Measurements from ENCODE around the gene OR52N2. TPM values are rescaled to one million over a fixed set of nuclear protein-coding genes. Genes with fewer than 3 reads are reported as not detected.

OR52N2 gene
- total RNA-seq, 1 donor from 2014 or later: not detected

DNA sequence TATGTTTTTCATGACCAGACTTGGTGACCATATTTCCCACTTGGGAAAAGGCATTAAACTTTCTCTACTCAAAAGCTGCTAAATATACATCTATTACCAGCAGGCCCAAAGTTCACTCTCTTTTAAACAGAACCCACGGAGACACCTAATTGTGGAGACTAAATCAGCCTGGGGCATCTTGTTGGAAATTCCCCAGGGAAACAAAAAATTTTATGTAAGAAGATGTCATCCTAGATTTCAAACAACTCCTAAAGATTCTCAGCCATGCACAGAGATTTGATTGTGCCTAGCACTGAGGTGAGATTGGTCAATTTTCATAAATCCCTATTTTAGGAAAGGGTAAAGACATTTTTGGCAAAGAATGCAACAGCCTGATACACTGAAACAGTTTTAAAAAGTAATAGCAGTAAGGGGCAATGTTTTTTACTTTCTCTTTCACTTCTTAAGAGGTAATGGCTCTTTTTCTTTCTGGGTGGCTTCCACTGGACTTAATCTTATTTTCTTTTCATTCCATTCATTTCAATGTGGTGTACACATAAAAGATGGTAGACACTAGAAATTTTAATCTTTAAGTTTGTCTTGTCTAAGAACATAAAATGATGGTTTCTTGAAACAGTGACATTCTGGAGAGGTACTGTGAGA is 9.6 kb downstream of the OR52N2 start:
- TF ChIP-seq, protein P1, sequence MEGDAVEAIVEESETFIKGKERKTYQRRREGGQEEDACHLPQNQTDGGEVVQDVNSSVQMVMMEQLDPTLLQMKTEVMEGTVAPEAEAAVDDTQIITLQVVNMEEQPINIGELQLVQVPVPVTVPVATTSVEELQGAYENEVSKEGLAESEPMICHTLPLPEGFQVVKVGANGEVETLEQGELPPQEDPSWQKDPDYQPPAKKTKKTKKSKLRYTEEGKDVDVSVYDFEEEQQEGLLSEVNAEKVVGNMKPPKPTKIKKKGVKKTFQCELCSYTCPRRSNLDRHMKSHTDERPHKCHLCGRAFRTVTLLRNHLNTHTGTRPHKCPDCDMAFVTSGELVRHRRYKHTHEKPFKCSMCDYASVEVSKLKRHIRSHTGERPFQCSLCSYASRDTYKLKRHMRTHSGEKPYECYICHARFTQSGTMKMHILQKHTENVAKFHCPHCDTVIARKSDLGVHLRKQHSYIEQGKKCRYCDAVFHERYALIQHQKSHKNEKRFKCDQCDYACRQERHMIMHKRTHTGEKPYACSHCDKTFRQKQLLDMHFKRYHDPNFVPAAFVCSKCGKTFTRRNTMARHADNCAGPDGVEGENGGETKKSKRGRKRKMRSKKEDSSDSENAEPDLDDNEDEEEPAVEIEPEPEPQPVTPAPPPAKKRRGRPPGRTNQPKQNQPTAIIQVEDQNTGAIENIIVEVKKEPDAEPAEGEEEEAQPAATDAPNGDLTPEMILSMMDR (IDR thresholded peaks at IDR 0.05; ENCODE audit: unreplicated experiment): no peak
- H3K36me3 Mint-ChIP-seq (ENCODE audit: low read depth, unreplicated experiment): no peaks in the 10 kb centered on the region
- no peak for DNase-seq (ENCODE audit: low spot score)
- H3K4me3 Mint-ChIP-seq (ENCODE audit: unreplicated experiment): no peak overlapping the region
- no peak overlapping the region for H3K27ac Mint-ChIP-seq (ENCODE audit: unreplicated experiment)
- H3K4me1 Mint-ChIP-seq (ENCODE audit: unreplicated experiment): peaks cover 6% of the 10 kb centered on the region
- no peaks in the 10 kb centered on the region for H3K27me3 Mint-ChIP-seq (ENCODE audit: unreplicated experiment)
- no peaks in the 10 kb centered on the region for H3K9me3 Mint-ChIP-seq (ENCODE audit: unreplicated experiment)

- Mint-ChIP-seq H3K4me3 (ENCODE audit: unreplicated experiment) (no peak overlapping the region), H3K9me3 (ENCODE audit: unreplicated experiment) (no peaks in the 10 kb centered on the region), H3K36me3 (ENCODE audit: low read depth, unreplicated experiment) (no peaks in the 10 kb centered on the region), H3K27ac (ENCODE audit: unreplicated experiment) (no peak overlapping the region), H3K4me1 (ENCODE audit: unreplicated experiment) (no peaks in the 10 kb centered on the region), H3K27me3 (ENCODE audit: unreplicated experiment) (peaks cover 2% of the 10 kb centered on the region)
- TF ChIP-seq, protein P1 (IDR thresholded peaks at IDR 0.05; ENCODE audit: unreplicated experiment): no peak
- no peak for DNase-seq (ENCODE audit: low spot score)
Measured at GRCh38 chr11:5831196-5831829, 22.6 kb downstream of the OR52N2 start.

- TF ChIP-seq, protein P1 (IDR thresholded peaks at IDR 0.05; ENCODE audit: unreplicated experiment): no peak
- no peak for DNase-seq (ENCODE audit: low spot score)
- no peak overlapping the region for H3K27ac Mint-ChIP-seq (ENCODE audit: unreplicated experiment)
- H3K4me3 Mint-ChIP-seq (ENCODE audit: unreplicated experiment): no peak overlapping the region
- H3K4me1 Mint-ChIP-seq (ENCODE audit: unreplicated experiment): no peaks in the 10 kb centered on the region
- H3K27me3 Mint-ChIP-seq (ENCODE audit: unreplicated experiment): peaks cover 2% of the 10 kb centered on the region
- H3K36me3 Mint-ChIP-seq (ENCODE audit: low read depth, unreplicated experiment): no peaks in the 10 kb centered on the region
- no peaks in the 10 kb centered on the region for H3K9me3 Mint-ChIP-seq (ENCODE audit: unreplicated experiment)
Measured at GRCh38 chr11:5833446-5833845, 24.7 kb downstream of the OR52N2 start.

DNA sequence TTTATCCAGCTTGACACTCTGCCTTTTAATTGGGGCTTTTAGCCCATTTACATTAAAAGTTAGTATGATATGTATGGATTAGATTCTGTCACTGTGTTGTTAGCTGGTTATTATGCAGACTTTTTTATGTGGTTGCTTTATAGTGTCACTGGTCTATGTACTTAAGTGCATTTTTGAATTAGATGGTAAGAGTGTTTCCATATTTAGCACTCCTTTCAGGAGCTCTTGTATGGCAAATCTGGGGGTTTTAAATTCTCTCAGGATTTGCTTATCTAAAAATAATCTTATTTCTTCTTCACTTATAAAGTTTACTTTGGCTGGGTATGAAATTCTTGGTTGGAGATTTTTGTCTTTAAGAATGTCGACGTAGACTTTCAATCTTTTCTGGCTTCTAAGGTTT is 29.0 kb downstream of the OR52N2 start:
- Mint-ChIP-seq H3K27ac (ENCODE audit: unreplicated experiment) (no peak overlapping the region), H3K9me3 (ENCODE audit: unreplicated experiment) (no peaks in the 10 kb centered on the region), H3K36me3 (ENCODE audit: low read depth, unreplicated experiment) (no peaks in the 10 kb centered on the region), H3K4me1 (ENCODE audit: unreplicated experiment) (no peaks in the 10 kb centered on the region), H3K27me3 (ENCODE audit: unreplicated experiment) (peaks cover 2% of the 10 kb centered on the region), H3K4me3 (ENCODE audit: unreplicated experiment) (no peak overlapping the region)
- DNase-seq (ENCODE audit: low spot score): no peak
- TF ChIP-seq, protein P1 (IDR thresholded peaks at IDR 0.05; ENCODE audit: unreplicated experiment): no peak

GRCh38 chr11:5841797-5842196 is 33.1 kb downstream of the OR52N2 start, which contains the start of gene OR52E6:
Gene OR52E6, minus strand, starts transcription at chr11:5841897. Its CDS starts 0 bp downstream, at chr11:5841897.
- H3K4me1 Mint-ChIP-seq (ENCODE audit: unreplicated experiment): no peaks in the 10 kb centered on the region
- H3K9me3 Mint-ChIP-seq (ENCODE audit: unreplicated experiment): no peaks in the 10 kb centered on the region
- H3K27me3 Mint-ChIP-seq (ENCODE audit: unreplicated experiment): no peaks in the 10 kb centered on the region
- no peak within 1 kb of the TSS for H3K27ac Mint-ChIP-seq (ENCODE audit: unreplicated experiment)
- no peak within 1 kb of the TSS for H3K4me3 Mint-ChIP-seq (ENCODE audit: unreplicated experiment)
- no peaks in the 10 kb centered on the region for H3K36me3 Mint-ChIP-seq (ENCODE audit: low read depth, unreplicated experiment)
- TF ChIP-seq, protein P1 (IDR thresholded peaks at IDR 0.05; ENCODE audit: unreplicated experiment): no peak
- DNase-seq (ENCODE audit: low spot score): no peak

All from endothelial cell (in vitro differentiated cells).